ENCODE results near the gene SH3BP5. TPM values are rescaled to one million over a fixed set of nuclear protein-coding genes. Genes with fewer than 3 reads are reported as not detected.

The SH3BP5 gene
- polyA plus RNA-seq, 1 donor = 12.4 TPM

DNA sequence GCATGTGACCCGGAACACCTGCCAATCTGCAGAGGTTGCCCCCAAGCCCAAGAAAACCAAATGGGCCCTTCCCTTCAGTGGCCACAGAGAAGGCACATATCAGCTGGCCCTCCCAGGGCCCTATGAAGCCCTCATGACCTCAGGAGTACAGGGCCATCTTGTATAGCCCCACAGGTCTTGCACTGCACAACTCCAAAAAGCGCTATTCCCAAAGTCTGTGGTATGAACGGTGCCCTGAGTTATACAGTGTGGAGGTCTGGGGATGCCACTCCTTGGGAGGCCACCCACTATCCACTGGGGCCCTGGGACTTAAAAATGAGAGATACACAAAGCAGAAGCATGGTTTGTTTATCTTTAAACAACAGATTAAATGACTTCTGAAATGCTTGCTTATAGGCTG is 64.9 kb downstream of the SH3BP5 start:
- H3K27ac ChIP-seq (ENCODE audit: low read length) = no peak overlapping the region
- H3K36me3 ChIP-seq (ENCODE audit: control insufficient read depth, insufficient read depth, low read length) = no peaks in the 10 kb centered on the region
- no peaks in the 10 kb centered on the region for H3K9me3 ChIP-seq (ENCODE audit: control insufficient read depth, low read depth, low read length)
- H3K4me3 ChIP-seq (ENCODE audit: low read length) = no peak overlapping the region
- WGBS (ENCODE audit: insufficient coverage, low lambda C conversion rate) = no CpG with 5 or more reads among the region's 3 CpGs
- no peak for DNase-seq
- H3K4me1 ChIP-seq (ENCODE audit: control insufficient read depth, insufficient read depth, low read length) = no peaks in the 10 kb centered on the region
- H3K27me3 ChIP-seq (ENCODE audit: control insufficient read depth, insufficient read depth, low read length) = no peaks in the 10 kb centered on the region

DNA sequence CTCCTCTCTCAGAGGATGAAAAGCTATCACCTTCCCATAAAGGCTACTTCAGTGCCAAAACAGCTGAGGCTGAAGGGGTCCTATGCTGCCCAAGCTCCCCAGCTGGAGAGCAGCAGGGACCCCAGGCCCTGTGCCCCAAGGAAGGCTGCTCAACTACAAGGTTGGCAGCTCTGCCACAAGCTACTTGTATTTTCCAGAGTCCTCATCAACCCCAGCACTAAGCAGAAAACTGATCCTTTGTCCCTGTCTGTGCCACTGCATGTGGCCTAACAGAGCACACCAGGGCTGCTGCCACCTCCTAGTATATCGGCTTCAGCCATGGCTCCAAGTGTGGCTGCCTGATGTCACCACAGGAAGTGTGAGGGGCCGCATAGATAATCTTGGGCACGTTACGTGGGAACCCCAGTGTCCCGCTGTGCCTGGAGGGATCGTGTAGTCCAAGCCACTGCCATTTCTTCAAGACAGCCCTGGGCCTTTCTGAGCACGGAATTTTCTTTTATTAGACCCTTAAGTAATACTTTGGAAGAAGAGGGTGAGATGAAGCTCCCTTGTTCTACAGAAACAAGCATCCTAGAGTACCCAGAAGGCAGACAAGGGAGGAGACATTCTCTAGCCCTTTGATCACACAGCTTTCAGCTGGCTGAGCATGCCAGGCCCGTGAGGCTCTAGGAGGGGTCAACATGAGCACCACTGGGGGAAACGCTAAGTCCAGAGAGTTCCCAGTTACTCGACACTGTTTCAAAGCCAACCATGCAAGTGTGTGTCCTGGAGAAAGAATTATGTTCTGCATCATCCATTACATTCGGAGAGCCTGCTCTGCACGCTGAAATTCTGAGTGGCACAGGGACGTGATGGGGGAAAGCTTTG is 65.6 kb downstream of the SH3BP5 start:
- no peak for DNase-seq
- Histone ChIP-seq H3K27me3 (ENCODE audit: control insufficient read depth, insufficient read depth, low read length) (no peaks in the 10 kb centered on the region), H3K4me3 (ENCODE audit: low read length) (no peak overlapping the region), H3K9me3 (ENCODE audit: control insufficient read depth, low read depth, low read length) (no peaks in the 10 kb centered on the region), H3K4me1 (ENCODE audit: control insufficient read depth, insufficient read depth, low read length) (no peaks in the 10 kb centered on the region), H3K36me3 (ENCODE audit: control insufficient read depth, insufficient read depth, low read length) (no peaks in the 10 kb centered on the region), H3K27ac (ENCODE audit: low read length) (no peak overlapping the region)
- 86% methylated on average over 1 of the region's 13 CpGs for WGBS (ENCODE audit: insufficient coverage, low lambda C conversion rate)

GRCh38 chr3:15265655-15266509 is 66.5 kb downstream of the SH3BP5 start:
- H3K4me1 ChIP-seq (ENCODE audit: control insufficient read depth, insufficient read depth, low read length) = no peaks in the 10 kb centered on the region
- no CpG with 5 or more reads among the region's 19 CpGs for WGBS (ENCODE audit: insufficient coverage, low lambda C conversion rate)
- H3K27me3 ChIP-seq (ENCODE audit: control insufficient read depth, insufficient read depth, low read length) = no peaks in the 10 kb centered on the region
- no peaks in the 10 kb centered on the region for H3K9me3 ChIP-seq (ENCODE audit: control insufficient read depth, low read depth, low read length)
- H3K27ac ChIP-seq (ENCODE audit: low read length) = no peak overlapping the region
- no peak for DNase-seq
- H3K4me3 ChIP-seq (ENCODE audit: low read length) = no peak overlapping the region
- no peaks in the 10 kb centered on the region for H3K36me3 ChIP-seq (ENCODE audit: control insufficient read depth, insufficient read depth, low read length)

DNA sequence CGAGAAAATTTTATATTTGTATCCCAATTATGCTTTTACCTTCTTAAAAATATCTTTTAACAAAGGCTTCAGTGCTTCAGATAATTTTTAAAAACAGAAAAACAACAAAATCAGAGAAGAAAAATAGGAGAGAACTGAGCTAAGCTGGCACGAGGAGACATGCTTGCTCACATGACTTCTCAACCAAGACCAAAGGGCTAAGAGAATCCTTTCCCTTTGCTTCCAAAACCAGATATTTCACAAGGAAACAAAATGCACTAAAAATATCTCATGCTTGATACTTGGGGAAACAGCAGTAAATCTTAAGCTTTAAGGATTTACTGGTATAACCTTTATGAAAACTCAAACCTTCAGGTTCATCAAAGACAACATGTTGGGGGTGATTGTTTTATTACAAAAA is 67.9 kb downstream of the SH3BP5 start:
- Histone ChIP-seq H3K9me3 (ENCODE audit: control insufficient read depth, low read depth, low read length) (no peaks in the 10 kb centered on the region), H3K27ac (ENCODE audit: low read length) (no peak overlapping the region), H3K27me3 (ENCODE audit: control insufficient read depth, insufficient read depth, low read length) (no peaks in the 10 kb centered on the region), H3K36me3 (ENCODE audit: control insufficient read depth, insufficient read depth, low read length) (peaks cover 9% of the 10 kb centered on the region), H3K4me1 (ENCODE audit: control insufficient read depth, insufficient read depth, low read length) (no peaks in the 10 kb centered on the region), H3K4me3 (ENCODE audit: low read length) (no peak overlapping the region)
- WGBS (ENCODE audit: insufficient coverage, low lambda C conversion rate) = 100% methylated on average over 1 of the region's 2 CpGs
- no peak for DNase-seq

DNA sequence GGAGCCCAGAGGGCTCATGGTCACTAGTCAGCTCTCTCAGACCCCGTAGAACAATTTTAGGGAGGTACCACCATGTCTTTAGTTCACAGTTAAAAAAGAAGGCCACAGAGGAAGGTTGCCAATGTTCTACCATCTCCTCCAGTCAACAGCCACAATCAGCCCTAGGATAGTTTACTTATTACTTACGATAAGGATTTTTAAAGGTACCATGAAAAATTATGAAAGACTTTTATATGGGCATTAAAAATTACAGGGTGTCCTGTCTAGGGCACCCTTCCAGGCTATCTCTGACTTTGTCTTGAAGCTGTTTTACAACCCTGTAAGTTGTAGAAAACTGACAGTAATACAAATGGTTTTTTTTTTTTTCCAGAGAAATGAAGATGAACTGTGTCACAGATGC is 68.5 kb downstream of the SH3BP5 start:
- no CpG with 5 or more reads among the region's 2 CpGs for WGBS (ENCODE audit: insufficient coverage, low lambda C conversion rate)
- Histone ChIP-seq H3K4me3 (ENCODE audit: low read length) (no peak overlapping the region), H3K36me3 (ENCODE audit: control insufficient read depth, insufficient read depth, low read length) (peaks cover 14% of the 10 kb centered on the region), H3K27ac (ENCODE audit: low read length) (no peak overlapping the region), H3K9me3 (ENCODE audit: control insufficient read depth, low read depth, low read length) (no peaks in the 10 kb centered on the region), H3K4me1 (ENCODE audit: control insufficient read depth, insufficient read depth, low read length) (no peaks in the 10 kb centered on the region), H3K27me3 (ENCODE audit: control insufficient read depth, insufficient read depth, low read length) (no peaks in the 10 kb centered on the region)
- DNase-seq = no peak

- peaks cover 22% of the 10 kb centered on the region for H3K36me3 ChIP-seq (ENCODE audit: control insufficient read depth, insufficient read depth, low read length)
- DNase-seq = no peak
- no peaks in the 10 kb centered on the region for H3K4me1 ChIP-seq (ENCODE audit: control insufficient read depth, insufficient read depth, low read length)
- H3K27me3 ChIP-seq (ENCODE audit: control insufficient read depth, insufficient read depth, low read length) = no peaks in the 10 kb centered on the region
- WGBS (ENCODE audit: insufficient coverage, low lambda C conversion rate) = 100% methylated on average over 1 of the region's 4 CpGs
- no peaks in the 10 kb centered on the region for H3K9me3 ChIP-seq (ENCODE audit: control insufficient read depth, low read depth, low read length)
- no peak overlapping the region for H3K27ac ChIP-seq (ENCODE audit: low read length)
- no peak overlapping the region for H3K4me3 ChIP-seq (ENCODE audit: low read length)
Observed at GRCh38 chr3:15263120-15263519, 69.3 kb downstream of the SH3BP5 start.

DNA sequence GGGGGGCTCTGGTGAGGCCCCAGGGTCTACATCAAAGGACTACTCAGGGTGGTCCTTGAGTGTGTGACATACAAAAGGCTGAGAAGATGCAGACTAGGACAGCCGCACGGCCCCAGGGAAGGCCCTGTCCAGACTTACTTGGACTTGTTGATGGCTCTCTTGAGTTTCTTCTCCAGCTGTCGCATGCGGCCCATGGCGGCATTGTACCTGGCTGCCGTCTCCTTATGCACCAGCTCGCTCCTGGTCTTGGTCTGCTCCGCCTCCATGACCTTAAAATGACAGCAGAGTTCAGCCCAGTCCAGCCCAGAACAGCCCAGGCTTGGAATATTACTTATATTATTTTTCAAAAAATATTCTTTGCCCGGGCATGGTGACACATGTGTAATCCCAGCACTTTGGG is 70.4 kb downstream of the SH3BP5 start:
- Histone ChIP-seq H3K27ac (ENCODE audit: low read length) (no peak overlapping the region), H3K4me1 (ENCODE audit: control insufficient read depth, insufficient read depth, low read length) (no peaks in the 10 kb centered on the region), H3K4me3 (ENCODE audit: low read length) (no peak overlapping the region), H3K36me3 (ENCODE audit: control insufficient read depth, insufficient read depth, low read length) (peaks cover 31% of the 10 kb centered on the region), H3K27me3 (ENCODE audit: control insufficient read depth, insufficient read depth, low read length) (no peaks in the 10 kb centered on the region), H3K9me3 (ENCODE audit: control insufficient read depth, low read depth, low read length) (no peaks in the 10 kb centered on the region)
- no peak for DNase-seq
- WGBS (ENCODE audit: insufficient coverage, low lambda C conversion rate) = no CpG with 5 or more reads among the region's 9 CpGs

DNA sequence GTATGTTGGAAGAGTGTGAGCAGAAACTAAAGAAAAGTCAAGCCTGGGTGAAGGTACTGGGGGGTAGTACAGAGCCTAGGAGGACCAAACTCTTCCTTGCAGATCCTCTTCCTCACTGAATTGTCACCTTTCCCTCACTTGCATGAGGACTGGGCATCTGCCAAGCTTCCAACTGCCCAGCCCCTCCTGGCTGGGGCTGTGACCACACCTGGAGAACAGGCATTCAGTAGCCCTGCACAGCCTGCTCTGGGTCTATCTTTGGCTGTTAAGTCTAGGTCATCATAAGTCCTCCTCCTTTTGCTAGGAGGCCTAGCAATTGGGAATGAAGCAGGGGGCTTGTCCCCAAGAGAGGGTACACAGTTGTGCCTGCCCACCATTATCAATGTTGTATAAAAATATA is 71.1 kb downstream of the SH3BP5 start:
- no peak for DNase-seq
- Histone ChIP-seq H3K27me3 (ENCODE audit: control insufficient read depth, insufficient read depth, low read length) (no peaks in the 10 kb centered on the region), H3K4me3 (ENCODE audit: low read length) (no peak overlapping the region), H3K36me3 (ENCODE audit: control insufficient read depth, insufficient read depth, low read length) (peaks cover 38% of the 10 kb centered on the region), H3K4me1 (ENCODE audit: control insufficient read depth, insufficient read depth, low read length) (no peaks in the 10 kb centered on the region), H3K9me3 (ENCODE audit: control insufficient read depth, low read depth, low read length) (no peaks in the 10 kb centered on the region), H3K27ac (ENCODE audit: low read length) (no peak overlapping the region)

- H3K27ac ChIP-seq (ENCODE audit: low read length) = no peak overlapping the region
- no peak overlapping the region for H3K4me3 ChIP-seq (ENCODE audit: low read length)
- WGBS (ENCODE audit: insufficient coverage, low lambda C conversion rate) = 100% methylated on average over 1 of the region's 4 CpGs
- no peaks in the 10 kb centered on the region for H3K27me3 ChIP-seq (ENCODE audit: control insufficient read depth, insufficient read depth, low read length)
- H3K9me3 ChIP-seq (ENCODE audit: control insufficient read depth, low read depth, low read length) = no peaks in the 10 kb centered on the region
- no peaks in the 10 kb centered on the region for H3K4me1 ChIP-seq (ENCODE audit: control insufficient read depth, insufficient read depth, low read length)
- no peak for DNase-seq
- peaks cover 46% of the 10 kb centered on the region for H3K36me3 ChIP-seq (ENCODE audit: control insufficient read depth, insufficient read depth, low read length)
Observed at GRCh38 chr3:15260531-15260930, 71.9 kb downstream of the SH3BP5 start.

- H3K27me3 ChIP-seq (ENCODE audit: control insufficient read depth, insufficient read depth, low read length) = no peaks in the 10 kb centered on the region
Observed at GRCh38 chr3:15258720-15259119, 73.7 kb downstream of the SH3BP5 start.

More at GRCh38 chr3:15258720-15259119, 73.7 kb downstream of the SH3BP5 start:
- H3K9me3 ChIP-seq (ENCODE audit: control insufficient read depth, low read depth, low read length) = no peaks in the 10 kb centered on the region
- H3K4me3 ChIP-seq (ENCODE audit: low read length) = no peak overlapping the region
- no peaks in the 10 kb centered on the region for H3K4me1 ChIP-seq (ENCODE audit: control insufficient read depth, insufficient read depth, low read length)
- no CpG with 5 or more reads among the region's 7 CpGs for WGBS (ENCODE audit: insufficient coverage, low lambda C conversion rate)
- H3K36me3 ChIP-seq (ENCODE audit: control insufficient read depth, insufficient read depth, low read length) = peaks cover 59% of the 10 kb centered on the region
- no peak overlapping the region for H3K27ac ChIP-seq (ENCODE audit: low read length)
- DNase-seq = no peak

Data from large intestine (tissue), 3 donors.